GM12878 (cell line): ENCODE data around the gene EPHA8.

Source experiments
- BRCA1 ChIP-seq: IDR thresholded peaks from 2 replicates; pipeline ENCODE4 v1.6.1; 2011; ENCODE audit warnings: low read depth, low read length, improper control_type of control experiment
- CHD2 ChIP-seq: IDR thresholded peaks from 2 replicates; pipeline ENCODE4 v1.6.1; 2011; ENCODE audit warnings: low read depth, low read length, improper control_type of control experiment, borderline replicate concordance
- ESRRA ChIP-seq: IDR thresholded peaks from 2 replicates; pipeline ENCODE4 v1.6.1; 2012; ENCODE audit warnings: mild to moderate bottlenecking, low read length, improper control_type of control experiment
- EZH2 ChIP-seq: IDR thresholded peaks from 2 replicates; pipeline ENCODE4 v1.6.1; 2012; ENCODE audit warnings: low read depth, mild to moderate bottlenecking, control low read depth, inconsistent platforms, low read length, borderline replicate concordance; ENCODE audit not compliant: control insufficient read depth
- FOXK2 ChIP-seq: fragments of 450-650 bp; IDR thresholded peaks from 2 replicates; pipeline ENCODE4 v1.6.1; 2017; ENCODE audit warnings: mild to moderate bottlenecking, moderate library complexity
- FOXM1 ChIP-seq: IDR thresholded peaks from 2 replicates; pipeline ENCODE4 v1.6.1; 2012; ENCODE audit warnings: low read depth, mild to moderate bottlenecking, inconsistent platforms, low read length, moderate library complexity
- LARP7 ChIP-seq: fragments of 450-650 bp; IDR thresholded peaks from 2 replicates; pipeline ENCODE4 v1.6.1; 2017; ENCODE audit warnings: mild to moderate bottlenecking
- POLR2A ChIP-seq: IDR thresholded peaks from 2 replicates; pipeline ENCODE4 v1.6.1; 2011; ENCODE audit warnings: low read depth, mild to moderate bottlenecking, low read length
- POLR2AphosphoS5 ChIP-seq: IDR thresholded peaks from 2 replicates; pipeline ENCODE4 v1.6.1; 2011; ENCODE audit warnings: mild to moderate bottlenecking, low read length, inconsistent platforms
- ZNF274 ChIP-seq: IDR thresholded peaks from one replicate; pipeline ENCODE4 v1.8.0; 2011; ENCODE audit not compliant: insufficient read length, insufficient read depth
- TF ChIP-seq, protein P1 (sequence below), 3 experiments: IDR thresholded peaks in 2 of 3; conservative IDR thresholded peaks in 1 of 3; 2 replicates each; pipeline ENCODE4 v1.5.1; 2011; ENCODE audit warnings: low read depth in 3 of 3, low read length in 3 of 3, mild to moderate bottlenecking in 3 of 3, control low read depth in 2 of 3, moderate library complexity in 2 of 3, inconsistent platforms in 1 of 3, mixed read lengths in 1 of 3; ENCODE audit not compliant: control insufficient read depth in 2 of 3, insufficient read depth in 1 of 3; ENCODE audit errors: extremely low read depth in 1 of 3
- TF ChIP-seq, protein P2 (sequence below): fragments of 450-650 bp; IDR thresholded peaks from 2 replicates; pipeline ENCODE4 v1.6.1; 2016; ENCODE audit warnings: mild to moderate bottlenecking
- TF ChIP-seq, protein P3 (sequence below): IDR thresholded peaks from 2 replicates; pipeline ENCODE4 v1.6.1; 2011; ENCODE audit warnings: mild to moderate bottlenecking, low read depth, low read length, moderate library complexity; ENCODE audit not compliant: insufficient replicate concordance

DNA sequence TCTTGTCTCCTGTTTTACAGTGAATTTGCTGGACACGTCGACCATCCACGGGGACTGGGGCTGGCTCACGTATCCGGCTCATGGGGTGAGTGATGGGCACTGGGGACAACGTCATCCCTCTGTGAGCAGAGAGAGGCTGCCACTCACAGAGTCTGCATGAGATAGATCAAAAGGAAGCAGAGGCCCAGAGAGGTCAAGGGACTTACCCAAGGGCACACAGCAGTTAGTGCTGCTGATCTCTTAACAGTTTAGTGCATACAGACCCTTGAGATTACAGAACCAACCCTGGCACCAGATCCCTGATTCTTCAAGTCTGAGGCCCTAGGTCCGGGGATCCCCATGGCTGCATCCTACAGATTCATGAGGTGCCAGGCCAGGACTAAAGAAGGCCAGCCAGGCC, 6.0 kb downstream of the EPHA8 start:
- TF ChIP-seq, protein P1, sequence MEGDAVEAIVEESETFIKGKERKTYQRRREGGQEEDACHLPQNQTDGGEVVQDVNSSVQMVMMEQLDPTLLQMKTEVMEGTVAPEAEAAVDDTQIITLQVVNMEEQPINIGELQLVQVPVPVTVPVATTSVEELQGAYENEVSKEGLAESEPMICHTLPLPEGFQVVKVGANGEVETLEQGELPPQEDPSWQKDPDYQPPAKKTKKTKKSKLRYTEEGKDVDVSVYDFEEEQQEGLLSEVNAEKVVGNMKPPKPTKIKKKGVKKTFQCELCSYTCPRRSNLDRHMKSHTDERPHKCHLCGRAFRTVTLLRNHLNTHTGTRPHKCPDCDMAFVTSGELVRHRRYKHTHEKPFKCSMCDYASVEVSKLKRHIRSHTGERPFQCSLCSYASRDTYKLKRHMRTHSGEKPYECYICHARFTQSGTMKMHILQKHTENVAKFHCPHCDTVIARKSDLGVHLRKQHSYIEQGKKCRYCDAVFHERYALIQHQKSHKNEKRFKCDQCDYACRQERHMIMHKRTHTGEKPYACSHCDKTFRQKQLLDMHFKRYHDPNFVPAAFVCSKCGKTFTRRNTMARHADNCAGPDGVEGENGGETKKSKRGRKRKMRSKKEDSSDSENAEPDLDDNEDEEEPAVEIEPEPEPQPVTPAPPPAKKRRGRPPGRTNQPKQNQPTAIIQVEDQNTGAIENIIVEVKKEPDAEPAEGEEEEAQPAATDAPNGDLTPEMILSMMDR (IDR thresholded peaks at IDR 0.05 in 2 of 3, conservative IDR thresholded peaks at IDR 0.05 in 1 of 3; ENCODE audit: control insufficient read depth in 2 of 3, extremely low read depth in 1 of 3, insufficient read depth in 1 of 3, low read depth in 3 of 3, low read length in 3 of 3) = no peak
- TF ChIP-seq POLR2AphosphoS5 = no peak
- TF ChIP-seq FOXK2 = no peak
- TF ChIP-seq POLR2A = no peak
- TF ChIP-seq BRCA1 = no peak
- no peak for TF ChIP-seq LARP7
- no peak for TF ChIP-seq FOXM1
- no peak for TF ChIP-seq EZH2
- no peak for TF ChIP-seq ESRRA
- TF ChIP-seq, protein P2, sequence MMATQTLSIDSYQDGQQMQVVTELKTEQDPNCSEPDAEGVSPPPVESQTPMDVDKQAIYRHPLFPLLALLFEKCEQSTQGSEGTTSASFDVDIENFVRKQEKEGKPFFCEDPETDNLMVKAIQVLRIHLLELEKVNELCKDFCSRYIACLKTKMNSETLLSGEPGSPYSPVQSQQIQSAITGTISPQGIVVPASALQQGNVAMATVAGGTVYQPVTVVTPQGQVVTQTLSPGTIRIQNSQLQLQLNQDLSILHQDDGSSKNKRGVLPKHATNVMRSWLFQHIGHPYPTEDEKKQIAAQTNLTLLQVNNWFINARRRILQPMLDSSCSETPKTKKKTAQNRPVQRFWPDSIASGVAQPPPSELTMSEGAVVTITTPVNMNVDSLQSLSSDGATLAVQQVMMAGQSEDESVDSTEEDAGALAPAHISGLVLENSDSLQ = no peak
- TF ChIP-seq, protein P3, sequence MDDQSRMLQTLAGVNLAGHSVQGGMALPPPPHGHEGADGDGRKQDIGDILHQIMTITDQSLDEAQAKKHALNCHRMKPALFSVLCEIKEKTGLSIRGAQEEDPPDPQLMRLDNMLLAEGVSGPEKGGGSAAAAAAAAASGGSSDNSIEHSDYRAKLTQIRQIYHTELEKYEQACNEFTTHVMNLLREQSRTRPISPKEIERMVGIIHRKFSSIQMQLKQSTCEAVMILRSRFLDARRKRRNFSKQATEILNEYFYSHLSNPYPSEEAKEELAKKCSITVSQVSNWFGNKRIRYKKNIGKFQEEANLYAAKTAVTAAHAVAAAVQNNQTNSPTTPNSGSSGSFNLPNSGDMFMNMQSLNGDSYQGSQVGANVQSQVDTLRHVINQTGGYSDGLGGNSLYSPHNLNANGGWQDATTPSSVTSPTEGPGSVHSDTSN = no peak
- TF ChIP-seq CHD2 = no peak
- no peak for TF ChIP-seq ZNF274
